Iris pigment epithelial cell (primary cell): ENCODE data around the gene OVAAL.

Source experiments
- DNase-seq: peaks from one replicate; pipeline ENCODE4 v3.0.0-alpha.2; 2011; ENCODE audit warnings: low read depth

OVAAL gene

GRCh38 chr1:180571060-180571831 lies 12.5 kb downstream of the OVAAL start:
- DNase-seq = no peak

GRCh38 chr1:180571832-180572636 lies 13.3 kb downstream of the OVAAL start:
- DNase-seq = no peak

GRCh38 chr1:180572760-180573159 lies 14.0 kb downstream of the OVAAL start:
- no peak for DNase-seq

GRCh38 chr1:180574031-180574713 lies 15.4 kb downstream of the OVAAL start:
- no peak for DNase-seq

- no peak for DNase-seq
Observed at GRCh38 chr1:180577361-180577760, 18.6 kb downstream of the OVAAL start.

- DNase-seq = peak; percentile 50
Observed at GRCh38 chr1:180579961-180580611, 21.3 kb downstream of the OVAAL start.

GRCh38 chr1:180581635-180582039 lies 22.9 kb downstream of the OVAAL start:
- peak; percentile 68 for DNase-seq

- DNase-seq = no peak
Observed at GRCh38 chr1:180584869-180585268, 26.1 kb downstream of the OVAAL start.

- no peak for DNase-seq
Observed at GRCh38 chr1:180585994-180586359, 27.2 kb downstream of the OVAAL start.

GRCh38 chr1:180586671-180587155 lies 27.9 kb downstream of the OVAAL start:
- peak; percentile 85 for DNase-seq

GRCh38 chr1:180588121-180588520 lies 29.4 kb downstream of the OVAAL start:
- DNase-seq = no peak

GRCh38 chr1:180590889-180591288 lies 32.1 kb downstream of the OVAAL start:
- no peak for DNase-seq

GRCh38 chr1:180593382-180593781 lies 34.6 kb downstream of the OVAAL start:
- DNase-seq = no peak

- no peak for DNase-seq
Observed at GRCh38 chr1:180594723-180595122, 36.0 kb downstream of the OVAAL start.

- DNase-seq = no peak
Observed at GRCh38 chr1:180595966-180596365, 37.2 kb downstream of the OVAAL start.

GRCh38 chr1:180597520-180597919 lies 38.8 kb downstream of the OVAAL start:
- DNase-seq = no peak

- no peak for DNase-seq
Observed at GRCh38 chr1:180598333-180598974, 39.7 kb downstream of the OVAAL start.

- no peak for DNase-seq
Observed at GRCh38 chr1:180600343-180600742, 41.6 kb downstream of the OVAAL start.

- DNase-seq = no peak
Observed at GRCh38 chr1:180601512-180601911, 42.7 kb downstream of the OVAAL start.

- DNase-seq = no peak
Observed at GRCh38 chr1:180603223-180603849, 44.6 kb downstream of the OVAAL start.

- DNase-seq = no peak
Observed at GRCh38 chr1:180603850-180604226, 45.1 kb downstream of the OVAAL start.
